ENCODE results near the gene AEBP1. TPM values are rescaled to one million over a fixed set of nuclear protein-coding genes. Genes with fewer than 3 reads are reported as not detected.

AEBP1 gene
- total RNA-seq, 1 experiment from 2014 or later: 50.8 TPM

DNA sequence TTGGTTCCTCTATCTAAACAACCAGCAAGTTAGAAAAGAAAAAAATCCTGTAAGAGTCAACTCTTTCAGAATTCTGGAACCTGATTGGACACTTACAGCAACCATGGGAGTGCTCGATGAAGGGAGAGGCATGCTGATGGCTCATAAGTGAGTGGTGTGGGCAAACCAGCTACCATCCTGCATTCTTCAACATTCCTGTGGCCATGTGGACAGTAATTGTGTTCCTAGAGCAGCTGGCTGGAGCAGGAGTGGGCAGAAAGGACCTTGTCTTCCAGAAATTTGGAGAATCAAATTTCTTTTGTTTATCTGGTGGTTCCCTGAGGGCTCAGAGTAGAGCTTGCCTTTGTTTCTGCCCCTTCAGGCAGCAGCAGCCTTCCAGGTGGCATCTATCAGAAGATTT is 59.4 kb downstream of the AEBP1 start:
- ATAC-seq: peak; percentile 48; the same call in 1 of the 2 replicates
- DNase-seq (ENCODE audit: low spot score): no peak
- ChIA-PET CTCF (interaction anchor here (0.9 to 1.6 kb wide), 2 partner anchors 17 to 77 kb away, joined by 3 to 4 read pairs; no protein-coding TSS in a partner anchor), POLR2A (no interaction called here)
- Mint-ChIP-seq H3K4me1 (peaks cover 11% of the 10 kb centered on the region), H3K36me3 (no peaks in the 10 kb centered on the region), H3K9me3 (peaks cover 3% of the 10 kb centered on the region; the same call in 1 of the 2 replicates), H3K27me3 (ENCODE audit: low read depth) (peaks cover 4% of the 10 kb centered on the region), H3K4me3 (no peak overlapping the region), H3K27ac (no peak overlapping the region)
- TF ChIP-seq JUN (CRISPR knock-in tag; IDR thresholded peaks at IDR 0.05): no peak
- TF ChIP-seq, protein P1, sequence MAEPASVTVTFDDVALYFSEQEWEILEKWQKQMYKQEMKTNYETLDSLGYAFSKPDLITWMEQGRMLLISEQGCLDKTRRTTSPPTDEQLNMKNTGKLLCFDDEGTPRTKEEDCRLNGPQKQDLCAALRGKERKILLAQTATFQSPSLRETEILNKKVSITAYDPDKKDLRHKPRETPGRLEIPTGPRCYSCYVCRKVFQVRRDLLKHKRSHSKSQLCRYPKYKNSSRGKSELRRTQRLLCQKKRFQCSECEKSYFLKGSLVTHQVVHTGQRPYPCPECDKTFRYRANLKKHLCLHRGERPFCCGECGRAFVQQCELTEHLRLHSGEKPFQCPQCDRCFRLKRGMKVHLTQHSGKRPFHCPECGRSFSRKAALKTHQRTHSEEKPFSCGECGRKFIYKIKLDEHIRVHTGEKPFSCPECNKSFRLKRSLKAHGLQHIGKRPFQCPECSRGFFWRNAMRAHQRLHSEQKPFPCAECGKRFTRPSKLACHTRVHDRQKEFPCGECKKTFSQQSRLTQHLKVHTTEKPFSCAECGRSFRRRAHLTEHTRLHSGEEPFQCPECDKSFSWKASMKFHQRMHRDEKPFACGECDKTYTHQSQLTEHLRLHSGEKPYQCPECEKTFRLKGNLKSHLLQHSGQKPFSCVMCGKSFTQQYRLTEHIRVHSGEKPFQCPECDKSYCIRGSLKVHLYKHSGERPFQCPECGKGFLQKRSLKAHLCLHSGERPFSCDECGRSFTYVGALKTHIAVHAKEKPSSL (CRISPR knock-in tag; conservative IDR thresholded peaks at IDR 0.05): no peak
- TF ChIP-seq, protein P2, sequence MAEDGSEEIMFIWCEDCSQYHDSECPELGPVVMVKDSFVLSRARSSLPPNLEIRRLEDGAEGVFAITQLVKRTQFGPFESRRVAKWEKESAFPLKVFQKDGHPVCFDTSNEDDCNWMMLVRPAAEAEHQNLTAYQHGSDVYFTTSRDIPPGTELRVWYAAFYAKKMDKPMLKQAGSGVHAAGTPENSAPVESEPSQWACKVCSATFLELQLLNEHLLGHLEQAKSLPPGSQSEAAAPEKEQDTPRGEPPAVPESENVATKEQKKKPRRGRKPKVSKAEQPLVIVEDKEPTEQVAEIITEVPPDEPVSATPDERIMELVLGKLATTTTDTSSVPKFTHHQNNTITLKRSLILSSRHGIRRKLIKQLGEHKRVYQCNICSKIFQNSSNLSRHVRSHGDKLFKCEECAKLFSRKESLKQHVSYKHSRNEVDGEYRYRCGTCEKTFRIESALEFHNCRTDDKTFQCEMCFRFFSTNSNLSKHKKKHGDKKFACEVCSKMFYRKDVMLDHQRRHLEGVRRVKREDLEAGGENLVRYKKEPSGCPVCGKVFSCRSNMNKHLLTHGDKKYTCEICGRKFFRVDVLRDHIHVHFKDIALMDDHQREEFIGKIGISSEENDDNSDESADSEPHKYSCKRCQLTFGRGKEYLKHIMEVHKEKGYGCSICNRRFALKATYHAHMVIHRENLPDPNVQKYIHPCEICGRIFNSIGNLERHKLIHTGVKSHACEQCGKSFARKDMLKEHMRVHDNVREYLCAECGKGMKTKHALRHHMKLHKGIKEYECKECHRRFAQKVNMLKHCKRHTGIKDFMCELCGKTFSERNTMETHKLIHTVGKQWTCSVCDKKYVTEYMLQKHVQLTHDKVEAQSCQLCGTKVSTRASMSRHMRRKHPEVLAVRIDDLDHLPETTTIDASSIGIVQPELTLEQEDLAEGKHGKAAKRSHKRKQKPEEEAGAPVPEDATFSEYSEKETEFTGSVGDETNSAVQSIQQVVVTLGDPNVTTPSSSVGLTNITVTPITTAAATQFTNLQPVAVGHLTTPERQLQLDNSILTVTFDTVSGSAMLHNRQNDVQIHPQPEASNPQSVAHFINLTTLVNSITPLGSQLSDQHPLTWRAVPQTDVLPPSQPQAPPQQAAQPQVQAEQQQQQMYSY (CRISPR knock-in tag; IDR thresholded peaks at IDR 0.05): no peak
- TF ChIP-seq ZNF138 (CRISPR knock-in tag; conservative IDR thresholded peaks at IDR 0.05): no peak
- TF ChIP-seq TCF7 (CRISPR knock-in tag; IDR thresholded peaks at IDR 0.05; ENCODE audit: low read depth): no peak

Small RNA genes lying within 50 kb of the gene (microRNA-seq; reads per million reads assigned to microRNA genes)
- not detected for gene MIR6838 (ENCODE audit: borderline number of aligned reads)

Other genes starting within 250 kb of the AEBP1 start
- 132 to 141 TPM (median 135 TPM) in 3 replicates for gene MRPS24, start 234.8 kb upstream of the AEBP1 start, total RNA-seq (2021)
- gene URGCP, start 197.7 kb upstream of the AEBP1 start, total RNA-seq (2021): 18.3 to 20.2 TPM (median 19.5 TPM) in 3 replicates
- 2.4 to 4.1 TPM (median 3.9 TPM) in 3 replicates for gene UBE2D4, start 177.9 kb upstream of the AEBP1 start, total RNA-seq (2021)
- gene SPDYE1, start 106.4 kb upstream of the AEBP1 start, total RNA-seq (2021): 0.07 TPM in 1 of 3 replicates, not detected in the others
- gene DBNL, start 59.6 kb upstream of the AEBP1 start, total RNA-seq (2021): 34.3 to 36.8 TPM (median 36.1 TPM) in 3 replicates
- 2.4 to 5.6 TPM (median 3.9 TPM) in 3 replicates for gene PGAM2, start 38.8 kb upstream of the AEBP1 start, total RNA-seq (2021)
- 20.9 to 25.3 TPM (median 24.7 TPM) in 3 replicates for gene POLM, start 21.8 kb upstream of the AEBP1 start, total RNA-seq (2021)
- 140 to 154 TPM (median 146 TPM) in 3 replicates for gene POLD2, start 19.2 kb downstream of the AEBP1 start, total RNA-seq (2021)
- 0.39 to 1.6 TPM (median 0.90 TPM) in 3 replicates for gene MYL7, start 37.0 kb downstream of the AEBP1 start, total RNA-seq (2021)
- gene GCK, start 85.1 kb downstream of the AEBP1 start, total RNA-seq (2021): 3.3 to 5.1 TPM (median 4.5 TPM) in 3 replicates
- 82.2 to 102 TPM (median 83.7 TPM) in 3 replicates for gene YKT6, start 96.6 kb downstream of the AEBP1 start, total RNA-seq (2021)
- 0.41 to 0.53 TPM (median 0.44 TPM) in 3 replicates for gene CAMK2B, start 221.2 kb downstream of the AEBP1 start, total RNA-seq (2021)

All from WTC11 (cell line).